GM23338 (cell line): Measurements from ENCODE around the gene CHMP4A. TPM values are rescaled to one million over a fixed set of nuclear protein-coding genes. Genes with fewer than 3 reads are reported as not detected.

Experiments used
- CTCF ChIP-seq, 2 experiments: fragments of 200-600 bp in 1 of 2; sonication (generic) in 1 of 2; conservative IDR thresholded peaks; 2 replicates each; pipeline versions ENCODE4 v1.5.1 to v1.6.1; 2016 to 2017; ENCODE audit warnings: antibody characterized with exemption in 2 of 2, low read depth in 2 of 2, mild to moderate bottlenecking in 2 of 2, moderate library complexity in 1 of 2
- NANOG ChIP-seq: IDR thresholded peaks from 2 replicates; pipeline ENCODE4 v1.6.1; 2016; ENCODE audit warnings: antibody characterized with exemption, borderline replicate concordance
- REST ChIP-seq: IDR thresholded peaks from one replicate; pipeline ENCODE4 v1.6.1; 2018; ENCODE audit warnings: antibody characterized with exemption; ENCODE audit not compliant: unreplicated experiment
- ZNF331 ChIP-seq: fragments of 250-450 bp; sonication (Bioruptor Pico); IDR thresholded peaks from 2 replicates; pipeline ENCODE4 v1.5.0; 2020; ENCODE audit warnings: low read depth, mild to moderate bottlenecking, moderate library complexity
- polyA plus RNA-seq: library from polyadenylated mRNA; unstranded; fragments of >200 nt; fragmentation: Nextera tagmentation; extraction: Ambion mirVana; gene quantifications from 2 replicates; pipeline ENCODE4 v1.2.1, GENCODE V29; 2016
- total RNA-seq: library from RNA; depleted of rRNA; stranded (reverse); fragments of >200 nt; shearing (Covaris generic); gene quantifications from 2 replicates; pipeline ENCODE4 v1.2.3, GENCODE V29; 2014
- TF ChIP-seq, protein P1 (sequence below): fragments of 250-450 bp; sonication (Bioruptor Pico); IDR thresholded peaks from 2 replicates; pipeline ENCODE4 v1.5.0; 2020; ENCODE audit warnings: mild to moderate bottlenecking, moderate library complexity

The CHMP4A gene
- total and polyA plus RNA-seq, 2 experiments from 2014 or later, result 19.3 to 36.9 TPM

GRCh38 chr14:24172871-24173281 is 40.4 kb downstream of the CHMP4A start (continued):
- TF ChIP-seq, protein P1, sequence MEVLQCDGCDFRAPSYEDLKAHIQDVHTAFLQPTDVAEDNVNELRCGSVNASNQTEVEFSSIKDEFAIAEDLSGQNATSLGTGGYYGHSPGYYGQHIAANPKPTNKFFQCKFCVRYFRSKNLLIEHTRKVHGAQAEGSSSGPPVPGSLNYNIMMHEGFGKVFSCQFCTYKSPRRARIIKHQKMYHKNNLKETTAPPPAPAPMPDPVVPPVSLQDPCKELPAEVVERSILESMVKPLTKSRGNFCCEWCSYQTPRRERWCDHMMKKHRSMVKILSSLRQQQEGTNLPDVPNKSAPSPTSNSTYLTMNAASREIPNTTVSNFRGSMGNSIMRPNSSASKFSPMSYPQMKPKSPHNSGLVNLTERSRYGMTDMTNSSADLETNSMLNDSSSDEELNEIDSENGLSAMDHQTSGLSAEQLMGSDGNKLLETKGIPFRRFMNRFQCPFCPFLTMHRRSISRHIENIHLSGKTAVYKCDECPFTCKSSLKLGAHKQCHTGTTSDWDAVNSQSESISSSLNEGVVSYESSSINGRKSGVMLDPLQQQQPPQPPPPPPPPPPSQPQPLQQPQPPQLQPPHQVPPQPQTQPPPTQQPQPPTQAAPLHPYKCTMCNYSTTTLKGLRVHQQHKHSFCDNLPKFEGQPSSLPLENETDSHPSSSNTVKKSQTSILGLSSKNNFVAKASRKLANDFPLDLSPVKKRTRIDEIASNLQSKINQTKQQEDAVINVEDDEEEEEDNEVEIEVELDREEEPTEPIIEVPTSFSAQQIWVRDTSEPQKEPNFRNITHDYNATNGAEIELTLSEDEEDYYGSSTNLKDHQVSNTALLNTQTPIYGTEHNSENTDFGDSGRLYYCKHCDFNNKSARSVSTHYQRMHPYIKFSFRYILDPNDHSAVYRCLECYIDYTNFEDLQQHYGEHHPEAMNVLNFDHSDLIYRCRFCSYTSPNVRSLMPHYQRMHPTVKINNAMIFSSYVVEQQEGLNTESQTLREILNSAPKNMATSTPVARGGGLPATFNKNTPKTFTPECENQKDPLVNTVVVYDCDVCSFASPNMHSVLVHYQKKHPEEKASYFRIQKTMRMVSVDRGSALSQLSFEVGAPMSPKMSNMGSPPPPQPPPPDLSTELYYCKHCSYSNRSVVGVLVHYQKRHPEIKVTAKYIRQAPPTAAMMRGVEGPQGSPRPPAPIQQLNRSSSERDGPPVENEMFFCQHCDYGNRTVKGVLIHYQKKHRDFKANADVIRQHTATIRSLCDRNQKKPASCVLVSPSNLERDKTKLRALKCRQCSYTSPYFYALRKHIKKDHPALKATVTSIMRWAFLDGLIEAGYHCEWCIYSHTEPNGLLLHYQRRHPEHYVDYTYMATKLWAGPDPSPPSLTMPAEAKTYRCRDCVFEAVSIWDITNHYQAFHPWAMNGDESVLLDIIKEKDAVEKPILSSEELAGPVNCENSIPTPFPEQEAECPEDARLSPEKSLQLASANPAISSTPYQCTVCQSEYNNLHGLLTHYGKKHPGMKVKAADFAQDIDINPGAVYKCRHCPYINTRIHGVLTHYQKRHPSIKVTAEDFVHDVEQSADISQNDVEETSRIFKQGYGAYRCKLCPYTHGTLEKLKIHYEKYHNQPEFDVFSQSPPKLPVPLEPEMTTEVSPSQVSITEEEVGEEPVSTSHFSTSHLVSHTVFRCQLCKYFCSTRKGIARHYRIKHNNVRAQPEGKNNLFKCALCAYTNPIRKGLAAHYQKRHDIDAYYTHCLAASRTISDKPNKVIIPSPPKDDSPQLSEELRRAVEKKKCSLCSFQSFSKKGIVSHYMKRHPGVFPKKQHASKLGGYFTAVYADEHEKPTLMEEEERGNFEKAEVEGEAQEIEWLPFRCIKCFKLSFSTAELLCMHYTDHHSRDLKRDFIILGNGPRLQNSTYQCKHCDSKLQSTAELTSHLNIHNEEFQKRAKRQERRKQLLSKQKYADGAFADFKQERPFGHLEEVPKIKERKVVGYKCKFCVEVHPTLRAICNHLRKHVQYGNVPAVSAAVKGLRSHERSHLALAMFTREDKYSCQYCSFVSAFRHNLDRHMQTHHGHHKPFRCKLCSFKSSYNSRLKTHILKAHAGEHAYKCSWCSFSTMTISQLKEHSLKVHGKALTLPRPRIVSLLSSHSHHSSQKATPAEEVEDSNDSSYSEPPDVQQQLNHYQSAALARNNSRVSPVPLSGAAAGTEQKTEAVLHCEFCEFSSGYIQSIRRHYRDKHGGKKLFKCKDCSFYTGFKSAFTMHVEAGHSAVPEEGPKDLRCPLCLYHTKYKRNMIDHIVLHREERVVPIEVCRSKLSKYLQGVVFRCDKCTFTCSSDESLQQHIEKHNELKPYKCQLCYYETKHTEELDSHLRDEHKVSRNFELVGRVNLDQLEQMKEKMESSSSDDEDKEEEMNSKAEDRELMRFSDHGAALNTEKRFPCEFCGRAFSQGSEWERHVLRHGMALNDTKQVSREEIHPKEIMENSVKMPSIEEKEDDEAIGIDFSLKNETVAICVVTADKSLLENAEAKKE (CRISPR knock-in tag), result no peak
- TF ChIP-seq ZNF331 (CRISPR knock-in tag) (no peak), CTCF (conservative IDR thresholded peaks at IDR 0.05; ENCODE audit: low read depth in 2 of 2) (no peak), NANOG (no peak), REST (no peak)
